CD4-positive, alpha-beta T cell treated with Interleukin-6 at 100 ng/mL for 8 hours (primary cell): Measurements from ENCODE around the gene SPANXB1.
"Not testable (repeated sequence)": the region's sequence is repeated elsewhere in the genome, so short reads cannot be mapped to it uniquely, and the experiment has no call there.

Experiments
- DNase-seq: peaks from one replicate; pipeline ENCODE4 v3.0.0-alpha.2; 2020; ENCODE audit warnings: mixed read lengths, low spot score

Gene SPANXB1, protein sequence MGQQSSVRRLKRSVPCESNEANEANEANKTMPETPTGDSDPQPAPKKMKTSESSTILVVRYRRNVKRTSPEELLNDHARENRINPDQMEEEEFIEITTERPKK

GRCh38 chrX:141002568-141002967, at the start of gene SPANXB1:
SPANXB1 (plus strand) TSS chrX:141002594; CDS start chrX:141002694, 100 bp downstream.
- not testable (repeated sequence) for DNase-seq

- no peak for DNase-seq
Observed at GRCh38 chrX:140967036-140967435, 35.4 kb upstream of the SPANXB1 start.

- DNase-seq, result no peak
Observed at GRCh38 chrX:140971099-140971795, 31.1 kb upstream of the SPANXB1 start.

GRCh38 chrX:140975472-140975871, 26.9 kb upstream of the SPANXB1 start:
- no peak for DNase-seq

GRCh38 chrX:140980271-140980670, 22.1 kb upstream of the SPANXB1 start:
- DNase-seq, result no peak

- no peak for DNase-seq
Observed at GRCh38 chrX:140983730-140984129, 18.7 kb upstream of the SPANXB1 start.

DNA sequence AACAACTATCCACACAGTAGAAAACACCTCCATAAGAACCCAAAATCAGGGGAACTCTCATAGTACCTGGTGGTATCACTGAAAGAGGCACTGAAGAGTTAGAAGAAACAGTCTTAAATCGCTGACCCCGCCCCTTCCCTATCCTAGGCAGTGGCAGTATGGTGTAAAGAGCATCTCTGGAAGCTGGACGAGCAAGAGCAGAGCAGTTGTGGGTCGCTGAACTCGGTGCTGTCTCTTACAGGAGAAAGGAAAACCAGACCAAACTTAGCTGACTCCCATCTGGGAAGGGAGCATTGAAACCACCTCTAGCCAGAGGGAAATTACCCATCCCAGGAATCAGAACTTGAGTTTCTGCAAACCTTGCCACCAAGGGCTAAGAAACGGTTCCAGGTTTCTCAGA, 2.8 kb downstream of the SPANXB1 start:
- not testable (repeated sequence) for DNase-seq

- DNase-seq, result not testable (repeated sequence)
Observed at GRCh38 chrX:141044246-141044645, 41.9 kb downstream of the SPANXB1 start.

DNA sequence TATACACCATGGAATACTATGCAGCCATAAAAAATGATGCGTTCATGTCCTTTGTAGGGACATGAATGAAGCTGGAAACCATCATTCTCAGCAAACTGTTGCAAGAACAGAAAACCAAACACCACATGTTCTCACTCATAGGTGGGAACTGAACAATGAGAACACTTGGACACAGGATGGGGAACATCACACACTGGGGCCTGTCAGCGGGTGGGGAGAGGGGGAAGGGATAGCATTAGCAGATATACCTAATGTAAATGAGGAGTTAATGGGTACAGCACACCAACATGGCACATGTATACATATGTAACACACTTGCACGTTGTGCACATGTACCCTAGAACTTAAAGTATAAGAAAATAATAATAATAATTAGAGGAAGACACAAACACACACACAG, 47.5 kb downstream of the SPANXB1 start:
- not testable (repeated sequence) for DNase-seq

DNA sequence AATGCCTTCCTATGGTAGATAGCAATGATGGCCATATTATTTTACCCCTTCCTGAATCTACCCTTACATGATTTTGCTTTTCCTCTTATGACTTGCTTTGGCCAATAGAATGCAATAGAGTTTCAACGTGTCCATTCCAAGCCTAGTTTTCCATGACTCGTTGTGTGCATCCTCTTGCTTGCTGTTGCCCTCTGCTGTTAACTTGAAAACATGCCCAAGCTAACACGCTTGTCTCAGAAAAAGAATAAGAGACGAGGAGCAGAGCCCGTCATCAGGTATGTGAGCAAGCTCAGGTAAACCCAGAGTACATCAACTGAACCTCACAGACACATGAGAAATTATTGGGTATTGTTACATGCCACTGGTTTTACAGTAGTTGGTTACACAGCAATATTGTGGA, 49.7 kb downstream of the SPANXB1 start:
- DNase-seq, result not testable (repeated sequence)
